Hepatocyte (in vitro differentiated cells): ENCODE data around the gene PI4KA.

Source experiments
- EZH2 ChIP-seq: fragments of 200-600 bp; sonication (generic); IDR thresholded peaks from 2 replicates; pipeline ENCODE4 v1.6.1; 2016; ENCODE audit warnings: antibody characterized with exemption, mild to moderate bottlenecking, borderline replicate concordance
- TF ChIP-seq, protein P1 (sequence below): fragments of 200-600 bp; sonication (generic); IDR thresholded peaks from 2 replicates; pipeline ENCODE4 v1.5.1; 2016; ENCODE audit warnings: antibody characterized with exemption, mild to moderate bottlenecking; ENCODE audit not compliant: poor library complexity

DNA sequence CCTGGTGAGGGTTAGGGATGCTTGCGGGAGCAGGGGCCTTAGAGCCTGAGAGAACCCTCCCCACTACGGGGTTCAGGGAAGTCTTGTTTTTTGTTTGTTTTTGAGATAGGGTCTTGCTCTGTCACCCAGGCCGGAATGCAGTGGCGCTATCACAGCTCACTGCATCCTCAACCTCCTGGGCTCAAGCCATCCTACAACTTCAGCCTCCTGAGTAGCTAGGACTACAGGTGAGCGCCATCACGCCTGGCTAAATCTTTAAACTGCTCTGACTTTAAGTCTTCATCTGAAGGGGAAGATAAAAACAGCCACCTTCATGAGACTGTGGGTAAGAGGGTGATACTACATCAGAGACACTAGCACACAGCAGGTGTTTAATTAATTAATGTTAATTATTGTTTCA, 56.2 kb downstream of the PI4KA start:
- TF ChIP-seq, protein P1, sequence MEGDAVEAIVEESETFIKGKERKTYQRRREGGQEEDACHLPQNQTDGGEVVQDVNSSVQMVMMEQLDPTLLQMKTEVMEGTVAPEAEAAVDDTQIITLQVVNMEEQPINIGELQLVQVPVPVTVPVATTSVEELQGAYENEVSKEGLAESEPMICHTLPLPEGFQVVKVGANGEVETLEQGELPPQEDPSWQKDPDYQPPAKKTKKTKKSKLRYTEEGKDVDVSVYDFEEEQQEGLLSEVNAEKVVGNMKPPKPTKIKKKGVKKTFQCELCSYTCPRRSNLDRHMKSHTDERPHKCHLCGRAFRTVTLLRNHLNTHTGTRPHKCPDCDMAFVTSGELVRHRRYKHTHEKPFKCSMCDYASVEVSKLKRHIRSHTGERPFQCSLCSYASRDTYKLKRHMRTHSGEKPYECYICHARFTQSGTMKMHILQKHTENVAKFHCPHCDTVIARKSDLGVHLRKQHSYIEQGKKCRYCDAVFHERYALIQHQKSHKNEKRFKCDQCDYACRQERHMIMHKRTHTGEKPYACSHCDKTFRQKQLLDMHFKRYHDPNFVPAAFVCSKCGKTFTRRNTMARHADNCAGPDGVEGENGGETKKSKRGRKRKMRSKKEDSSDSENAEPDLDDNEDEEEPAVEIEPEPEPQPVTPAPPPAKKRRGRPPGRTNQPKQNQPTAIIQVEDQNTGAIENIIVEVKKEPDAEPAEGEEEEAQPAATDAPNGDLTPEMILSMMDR, result no peak
- no peak for TF ChIP-seq EZH2
